Measurements from ENCODE around the gene POLA1.

Gene POLA1

DNA sequence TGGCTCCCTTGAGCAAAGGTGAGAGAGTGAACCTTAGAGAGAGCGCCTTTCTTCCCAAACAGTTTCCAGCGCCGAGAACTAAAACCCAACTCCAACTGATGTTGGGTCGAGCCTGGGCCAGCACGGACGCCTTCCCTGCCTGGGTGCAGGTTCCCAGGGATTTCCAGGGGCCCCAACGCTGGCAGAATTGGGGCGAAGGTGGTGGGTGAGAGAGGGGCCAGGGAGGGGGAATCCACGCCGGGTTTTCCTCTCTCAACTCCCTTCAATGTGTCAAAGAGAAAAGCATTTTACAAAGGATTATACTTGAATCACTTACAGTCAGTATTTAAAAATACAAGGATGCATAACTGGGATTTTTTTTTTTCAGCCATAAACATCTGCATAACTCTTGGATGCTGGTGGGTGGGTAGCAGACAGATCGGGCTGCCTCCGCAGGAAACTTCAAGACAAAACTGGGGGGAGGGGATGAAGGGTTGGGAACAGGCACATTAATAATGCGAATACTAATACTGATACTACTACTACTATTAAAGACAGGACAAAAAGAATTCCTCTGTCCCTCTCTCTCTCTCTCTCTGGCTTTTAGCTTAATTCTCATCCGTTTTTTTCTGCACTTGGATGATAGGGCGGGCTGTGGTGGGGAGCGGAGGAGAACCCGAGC lies 323.4 kb downstream of the POLA1 start:
- TF ChIP-seq, protein P1, sequence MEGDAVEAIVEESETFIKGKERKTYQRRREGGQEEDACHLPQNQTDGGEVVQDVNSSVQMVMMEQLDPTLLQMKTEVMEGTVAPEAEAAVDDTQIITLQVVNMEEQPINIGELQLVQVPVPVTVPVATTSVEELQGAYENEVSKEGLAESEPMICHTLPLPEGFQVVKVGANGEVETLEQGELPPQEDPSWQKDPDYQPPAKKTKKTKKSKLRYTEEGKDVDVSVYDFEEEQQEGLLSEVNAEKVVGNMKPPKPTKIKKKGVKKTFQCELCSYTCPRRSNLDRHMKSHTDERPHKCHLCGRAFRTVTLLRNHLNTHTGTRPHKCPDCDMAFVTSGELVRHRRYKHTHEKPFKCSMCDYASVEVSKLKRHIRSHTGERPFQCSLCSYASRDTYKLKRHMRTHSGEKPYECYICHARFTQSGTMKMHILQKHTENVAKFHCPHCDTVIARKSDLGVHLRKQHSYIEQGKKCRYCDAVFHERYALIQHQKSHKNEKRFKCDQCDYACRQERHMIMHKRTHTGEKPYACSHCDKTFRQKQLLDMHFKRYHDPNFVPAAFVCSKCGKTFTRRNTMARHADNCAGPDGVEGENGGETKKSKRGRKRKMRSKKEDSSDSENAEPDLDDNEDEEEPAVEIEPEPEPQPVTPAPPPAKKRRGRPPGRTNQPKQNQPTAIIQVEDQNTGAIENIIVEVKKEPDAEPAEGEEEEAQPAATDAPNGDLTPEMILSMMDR (IDR thresholded peaks at IDR 0.05; ENCODE audit: unreplicated experiment in 3 of 3) = no peak
- Mint-ChIP-seq H3K27ac (peak overlapping the region in 2 of 3 experiments; percentile 4 to 37), H3K4me1 (peaks cover 48% of the 10 kb centered on the region), H3K27me3 (ENCODE audit: low read depth) (peaks cover 96% of the 10 kb centered on the region), H3K36me3 (ENCODE audit: low read depth) (no peaks in the 10 kb centered on the region), H3K4me3 (peak overlapping the region; percentile 69 to 86 (median 76)), H3K9me3 (no peaks in the 10 kb centered on the region)

DNA sequence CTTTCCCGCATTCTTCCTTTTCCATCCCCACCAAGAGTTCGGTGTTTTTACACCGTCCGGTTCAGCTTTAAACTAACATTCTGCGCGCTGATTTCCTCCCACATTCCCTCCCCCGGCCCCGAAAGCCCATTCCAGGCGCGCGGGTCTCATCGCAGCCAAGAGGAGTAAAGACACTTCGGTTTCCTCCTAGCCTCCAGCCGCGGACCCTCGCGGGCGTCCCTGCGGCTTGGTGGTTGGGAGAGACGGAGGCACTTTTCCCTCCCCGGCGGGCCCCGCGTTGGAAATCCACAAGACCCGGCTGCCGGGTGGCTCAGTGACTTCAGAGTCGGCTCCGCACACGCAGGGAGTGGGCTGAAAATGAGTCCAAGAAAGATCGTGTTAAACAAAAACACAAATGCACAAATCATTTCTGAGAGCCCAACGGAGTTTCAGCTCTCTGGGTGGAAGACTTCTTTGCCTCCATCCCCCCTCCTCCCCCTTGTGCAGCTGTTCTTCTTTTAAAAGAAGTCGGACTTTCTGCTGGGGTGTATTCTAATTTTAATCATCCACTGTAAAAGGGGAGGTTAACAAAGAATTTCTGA lies 324.0 kb downstream of the POLA1 start:
- H3K27me3 Mint-ChIP-seq (ENCODE audit: low read depth) = peaks cover 96% of the 10 kb centered on the region
- no peaks in the 10 kb centered on the region for H3K36me3 Mint-ChIP-seq (ENCODE audit: low read depth)
- no peaks in the 10 kb centered on the region for H3K9me3 Mint-ChIP-seq
- TF ChIP-seq, protein P1 (IDR thresholded peaks at IDR 0.05; ENCODE audit: unreplicated experiment in 3 of 3) = no peak
- peak overlapping the region; percentile 69 to 86 (median 76) for H3K4me3 Mint-ChIP-seq
- H3K27ac Mint-ChIP-seq = peak overlapping the region in 1 of 3 experiments; percentile 4
- H3K4me1 Mint-ChIP-seq = peaks cover 52% of the 10 kb centered on the region

DNA sequence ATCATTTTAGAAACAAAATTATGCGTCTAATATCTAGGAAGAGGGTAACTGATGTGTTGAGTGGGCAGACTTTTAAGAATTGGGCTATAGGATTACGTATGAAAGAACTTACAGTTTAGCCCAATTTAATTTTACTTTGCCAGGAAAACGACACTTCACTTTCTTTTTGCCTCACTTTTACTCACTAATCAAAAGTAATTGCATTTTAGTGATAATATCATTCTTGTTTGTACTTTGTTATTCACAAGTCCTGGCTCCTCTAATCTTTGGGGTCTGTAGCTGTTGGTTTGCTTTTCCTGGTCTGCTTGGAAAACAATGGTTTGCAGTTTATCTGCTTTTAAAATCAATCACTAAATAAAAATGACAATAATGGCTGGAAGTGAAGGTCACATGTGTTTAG lies 325.0 kb downstream of the POLA1 start:
- Mint-ChIP-seq H3K36me3 (ENCODE audit: low read depth) (no peaks in the 10 kb centered on the region), H3K27ac (no peak overlapping the region), H3K9me3 (no peaks in the 10 kb centered on the region), H3K4me3 (peak overlapping the region in 1 of 3 experiments; percentile 56), H3K27me3 (ENCODE audit: low read depth) (peaks cover 98% of the 10 kb centered on the region), H3K4me1 (peaks cover 55% of the 10 kb centered on the region)
- TF ChIP-seq, protein P1 (IDR thresholded peaks at IDR 0.05; ENCODE audit: unreplicated experiment in 3 of 3) = no peak

DNA sequence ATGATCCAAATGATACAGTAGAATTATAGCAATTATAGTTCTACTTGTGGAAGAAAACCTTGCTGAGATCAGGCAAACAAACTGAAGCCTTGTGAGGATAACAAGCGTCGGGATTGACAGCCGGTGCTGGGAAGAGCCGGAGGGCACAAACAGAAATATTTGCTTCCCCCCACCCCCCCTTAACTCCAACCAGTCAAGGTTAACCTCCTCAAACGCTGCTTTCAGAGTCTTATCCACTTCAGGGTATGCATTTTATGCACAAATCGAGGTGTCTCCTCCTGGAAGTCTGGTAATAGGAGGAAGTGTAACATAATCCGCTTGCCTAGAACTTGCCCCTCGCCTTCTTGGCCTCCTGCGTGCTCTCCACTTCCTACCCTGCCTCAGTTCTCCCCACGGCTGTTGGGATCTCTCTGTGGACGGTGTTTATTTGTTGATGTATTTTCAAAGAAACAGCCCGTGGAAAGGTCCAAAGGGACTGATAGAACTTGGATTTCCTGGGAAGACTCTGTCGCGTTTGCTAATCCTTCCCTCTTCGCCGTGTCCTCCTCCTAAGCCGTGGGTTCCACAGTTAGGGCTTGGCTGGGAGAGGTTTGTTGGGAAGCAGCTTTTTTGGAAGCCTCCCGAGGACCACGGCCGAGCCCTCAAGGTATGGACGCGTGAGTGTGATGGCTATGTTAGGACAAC lies 326.1 kb downstream of the POLA1 start:
- H3K4me1 Mint-ChIP-seq = peaks cover 63% of the 10 kb centered on the region
- TF ChIP-seq, protein P1 (IDR thresholded peaks at IDR 0.05; ENCODE audit: unreplicated experiment in 3 of 3) = no peak
- H3K27me3 Mint-ChIP-seq (ENCODE audit: low read depth) = peaks cover 98% of the 10 kb centered on the region
- H3K9me3 Mint-ChIP-seq = no peaks in the 10 kb centered on the region
- peak overlapping the region; percentile 66 to 72 (median 66) for H3K4me3 Mint-ChIP-seq
- no peak overlapping the region for H3K27ac Mint-ChIP-seq
- H3K36me3 Mint-ChIP-seq (ENCODE audit: low read depth) = no peaks in the 10 kb centered on the region

DNA sequence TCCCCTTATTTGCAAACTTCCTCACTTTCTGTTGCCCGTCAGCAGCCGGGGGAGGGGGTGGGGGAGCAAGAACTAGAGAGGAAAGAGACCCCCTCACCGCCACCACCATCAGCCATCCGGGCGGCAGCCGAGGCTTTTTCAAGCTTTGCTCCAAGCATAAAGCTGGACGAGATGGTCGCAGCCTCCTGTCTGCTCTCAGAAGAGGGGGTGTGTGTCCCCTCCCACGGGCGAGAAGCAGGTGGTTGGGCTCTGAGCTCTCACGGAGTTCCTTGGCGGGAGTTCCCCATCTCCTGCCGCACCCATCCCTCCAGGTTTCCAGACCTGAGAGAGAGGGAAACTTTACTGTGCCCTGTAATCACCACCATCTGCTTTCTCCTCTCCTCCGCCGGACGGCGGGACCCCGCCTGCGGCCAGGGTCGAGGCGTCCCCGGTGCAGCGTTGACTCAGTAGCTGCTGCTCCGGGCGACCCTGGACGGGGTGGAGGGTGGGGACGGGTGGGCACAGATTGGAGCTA lies 326.7 kb downstream of the POLA1 start:
- H3K27me3 Mint-ChIP-seq (ENCODE audit: low read depth) = peaks cover 98% of the 10 kb centered on the region
- H3K4me1 Mint-ChIP-seq = peaks cover 63% of the 10 kb centered on the region
- TF ChIP-seq, protein P1 (IDR thresholded peaks at IDR 0.05; ENCODE audit: unreplicated experiment in 3 of 3) = no peak
- peak overlapping the region; percentile 66 to 72 (median 66) for H3K4me3 Mint-ChIP-seq
- no peaks in the 10 kb centered on the region for H3K9me3 Mint-ChIP-seq
- H3K36me3 Mint-ChIP-seq (ENCODE audit: low read depth) = no peaks in the 10 kb centered on the region
- H3K27ac Mint-ChIP-seq = no peak overlapping the region

Measured in nephron (organoid).